H1 (cell line): ENCODE data around the gene GZMM. TPM values are rescaled to one million over a fixed set of nuclear protein-coding genes. Genes with fewer than 3 reads are reported as not detected.
A peak's percentile ranks its signal among the peaks of the same experiment; 100 is the strongest.

ENCODE experiments used
- CTCF ChIA-PET: fragments of 300-600 bp; sonication (Branson Sonifier 250); formaldehyde crosslinking; loops from one replicate; lab custom pipeline; 2021; ENCODE audit not compliant: partially characterized antibody; lab: Charles Lee
- POLR2A ChIA-PET: fragments of 300-600 bp; sonication (Branson Sonifier 250); formaldehyde crosslinking; loops from one replicate; lab custom pipeline; 2021; ENCODE audit warnings: inconsistent platforms; ENCODE audit not compliant: partially characterized antibody; lab: Charles Lee
- DNase-seq, 2 experiments: peaks; one replicate each; pipeline versions ENCODE4 v3.0.0 to v3.0.0-alpha.2; 2010 to 2022; ENCODE audit warnings: low spot score in 2 of 2, low read depth in 1 of 2, mixed read lengths in 1 of 2
- FAIRE-seq: peaks from 2 replicates; lab custom pipeline; 2011; peaks lifted over from hg19 to GRCh38; lab: Jason Lieb, UNC
- H2AFZ ChIP-seq: 2 replicates; pipeline ENCODE4 v1.8.1; 2012; ENCODE audit warnings: low read length, inconsistent platforms
- H2AK5ac ChIP-seq: 2 replicates; pipeline ENCODE4 v1.6.1; 2013; ENCODE audit warnings: low read depth, low read length
- H2BK120ac ChIP-seq: replicated peaks from 2 replicates; pipeline ENCODE3; 2013; ENCODE audit warnings: low read depth, low read length, inconsistent platforms
- H2BK12ac ChIP-seq: 2 replicates; pipeline ENCODE4 v1.6.1; 2013; ENCODE audit warnings: low read depth, low read length
- H2BK15ac ChIP-seq: 2 replicates; pipeline ENCODE4 v1.6.1; 2013; ENCODE audit warnings: low read length
- H2BK20ac ChIP-seq: 2 replicates; pipeline ENCODE4 v1.6.1; 2013; ENCODE audit warnings: low read length
- H2BK5ac ChIP-seq: 2 replicates; pipeline ENCODE4 v1.6.1; 2013; ENCODE audit warnings: low read depth, low read length
- H3K14ac ChIP-seq: 2 replicates; pipeline ENCODE4 v1.6.1; 2013; ENCODE audit warnings: inconsistent platforms; ENCODE audit not compliant: insufficient read length
- H3K18ac ChIP-seq: 2 replicates; pipeline ENCODE4 v1.6.1; 2013; ENCODE audit warnings: low read length; ENCODE audit errors: extremely low read depth
- H3K23ac ChIP-seq: 2 replicates; pipeline ENCODE4 v1.6.1; 2013; ENCODE audit warnings: inconsistent platforms; ENCODE audit not compliant: insufficient read length
- H3K23me2 ChIP-seq: 2 replicates; pipeline ENCODE4 v1.6.1; 2013; ENCODE audit warnings: low read depth, low read length
- H3K27ac ChIP-seq: 2 replicates; pipeline ENCODE4 v1.6.1; 2011; ENCODE audit warnings: low read depth, low read length, inconsistent platforms
- H3K27me3 ChIP-seq, 4 experiments: replicated peaks in 1 of 4; 1 replicate in 1 of 4; 2 replicates in 3 of 4; pipeline versions ENCODE4 v1.6.1 to v1.8.1; 2011 to 2013; ENCODE audit warnings: low read length in 3 of 4, mild to moderate bottlenecking in 3 of 4, inconsistent platforms in 2 of 4, mixed read lengths in 2 of 4, moderate library complexity in 1 of 4; ENCODE audit not compliant: control insufficient read depth in 3 of 4, insufficient read depth in 3 of 4; ENCODE audit errors: extremely low read depth in 1 of 4
- H3K36me3 ChIP-seq, 4 experiments: 2 replicates each; pipeline versions ENCODE4 v1.6.1 to v1.8.1; 2011 to 2013; ENCODE audit warnings: mild to moderate bottlenecking in 4 of 4, low read length in 3 of 4, moderate library complexity in 2 of 4, control low read depth in 1 of 4, inconsistent platforms in 1 of 4; ENCODE audit not compliant: insufficient read depth in 4 of 4, control insufficient read depth in 2 of 4
- H3K4ac ChIP-seq: replicated peaks from 2 replicates; pipeline ENCODE3; 2013; ENCODE audit warnings: low read length, low read depth, mixed read lengths, inconsistent platforms; ENCODE audit not compliant: insufficient read length
- H3K4me1 ChIP-seq, 4 experiments: replicated peaks in 1 of 4; 1 replicate in 1 of 4; 2 replicates in 3 of 4; pipeline versions ENCODE4 v1.6.1 to v1.8.1; 2011 to 2013; ENCODE audit warnings: low read length in 3 of 4, inconsistent platforms in 2 of 4, mixed read lengths in 1 of 4; ENCODE audit not compliant: insufficient read depth in 4 of 4, control insufficient read depth in 3 of 4
- H3K4me2 ChIP-seq, 2 experiments: 2 replicates each; pipeline versions ENCODE4 v1.6.1 to v1.8.1; 2011 to 2013; ENCODE audit warnings: low read depth in 2 of 2, low read length in 2 of 2, control low read depth in 1 of 2, inconsistent platforms in 1 of 2, mild to moderate bottlenecking in 1 of 2; ENCODE audit not compliant: insufficient read depth in 1 of 2
- H3K4me3 ChIP-seq, 4 experiments: fragments of 200-600, 300-600 bp in 1 of 4; sonication (generic), shearing (Covaris generic), sonication (Bioruptor Twin) in 1 of 4; 2 replicates each; pipeline versions ENCODE4 v1.5.1 to v1.8.1; 2011 to 2016; ENCODE audit warnings: low read length in 4 of 4, low read depth in 3 of 4, control low read depth in 2 of 4, inconsistent platforms in 2 of 4, mild to moderate bottlenecking in 2 of 4, mixed read lengths in 1 of 4, moderate library complexity in 1 of 4; ENCODE audit not compliant: insufficient read depth in 2 of 4; ENCODE audit errors: extremely low read depth in 1 of 4
- H3K56ac ChIP-seq: replicated peaks from 2 replicates; pipeline ENCODE3; 2013; ENCODE audit warnings: low read depth, mild to moderate bottlenecking, mixed read lengths, low read length, inconsistent platforms; ENCODE audit not compliant: insufficient read length
- H3K79me1 ChIP-seq: 2 replicates; pipeline ENCODE4 v1.6.1; 2013; ENCODE audit warnings: low read depth, low read length, control low read depth
- H3K79me2 ChIP-seq, 2 experiments: 2 replicates each; pipeline versions ENCODE4 v1.6.1 to v1.8.1; 2012 to 2013; ENCODE audit warnings: low read length in 2 of 2, mild to moderate bottlenecking in 2 of 2, inconsistent platforms in 1 of 2; ENCODE audit not compliant: insufficient read depth in 2 of 2, control insufficient read depth in 1 of 2
- H3K9ac ChIP-seq, 4 experiments: replicated peaks in 1 of 4; 1 replicate in 1 of 4; 2 replicates in 3 of 4; pipeline versions ENCODE4 v1.6.1 to v1.8.1; 2011 to 2013; ENCODE audit warnings: low read depth in 3 of 4, low read length in 3 of 4, control low read depth in 2 of 4, mild to moderate bottlenecking in 2 of 4, moderate library complexity in 2 of 4, inconsistent platforms in 1 of 4; ENCODE audit errors: extremely low read depth in 1 of 4
- H3K9me3 ChIP-seq, 2 experiments: 2 replicates each; pipeline versions ENCODE4 v1.6.1 to v1.8.1; 2012 to 2013; ENCODE audit warnings: mild to moderate bottlenecking in 2 of 2, moderate library complexity in 2 of 2, control low read depth in 1 of 2, inconsistent platforms in 1 of 2, low read depth in 1 of 2, low read length in 1 of 2, mixed read lengths in 1 of 2; ENCODE audit not compliant: insufficient read depth in 2 of 2
- H4K20me1 ChIP-seq, 2 experiments: replicated peaks in 1 of 2; 2 replicates each; pipeline versions ENCODE3 to v1.8.1; 2011 to 2013; ENCODE audit warnings: inconsistent platforms in 2 of 2, low read length in 2 of 2, mild to moderate bottlenecking in 1 of 2; ENCODE audit not compliant: insufficient read depth in 2 of 2, control insufficient read depth in 1 of 2
- H4K5ac ChIP-seq: 2 replicates; pipeline ENCODE4 v1.6.1; 2013; ENCODE audit warnings: low read length, low read depth, mixed read lengths, inconsistent platforms; ENCODE audit not compliant: insufficient read length
- H4K8ac ChIP-seq: 2 replicates; pipeline ENCODE4 v1.8.0; 2013; ENCODE audit warnings: mild to moderate bottlenecking, moderate library complexity, low read length, inconsistent platforms; ENCODE audit not compliant: insufficient read depth; ENCODE audit errors: extremely low read depth
- H4K91ac ChIP-seq: replicated peaks from 2 replicates; pipeline ENCODE3; 2013; ENCODE audit warnings: low read length, mixed read lengths, inconsistent platforms; ENCODE audit not compliant: insufficient read length
- MAFK ChIP-seq: IDR thresholded peaks from 2 replicates; pipeline ENCODE4 v1.6.1; 2012; ENCODE audit warnings: low read depth, mild to moderate bottlenecking, improper control_type of control experiment, low read length
- NRF1 ChIP-seq: IDR thresholded peaks from 2 replicates; pipeline ENCODE4 v1.6.1; 2011; ENCODE audit warnings: mild to moderate bottlenecking, low read depth, low read length, improper control_type of control experiment
- POLR2AphosphoS5 ChIP-seq: IDR thresholded peaks from 2 replicates; pipeline ENCODE4 v1.6.1; 2011; ENCODE audit warnings: low read depth, low read length
- WGBS, 2 experiments: shearing (Covaris generic) in 1 of 2; methylation state at CpG; one replicate each; pipeline versions ENCODE4 v1.1.6 to v1.1.7; 2013 to 2015; ENCODE audit warnings: low lambda C conversion rate in 2 of 2, mixed read lengths in 2 of 2, inconsistent platforms in 1 of 2, low coverage in 1 of 2, missing lambda C conversion rate in 1 of 2; ENCODE audit not compliant: insufficient replicate concordance in 2 of 2, insufficient coverage in 1 of 2, insufficient read length in 1 of 2; ENCODE audit errors: extremely low coverage in 1 of 2, missing lambda C conversion rate in 1 of 2; 5-methylcytosine and 5-hydroxymethylcytosine counted together
- polyA plus RNA-seq, 7 experiments: library from polyadenylated mRNA; depleted of rRNA in 3 of 7; stranded (reverse) in 5 of 7; unstranded in 2 of 7; fragments of >200 nt in 5 of 7; fragments of 200-250 nt in 2 of 7; gene quantifications; 1 replicate in 5 of 7; 2 replicates in 1 of 7; 4 replicates in 1 of 7; pipeline versions ENCODE4 v1.2.1 to v1.2.3, GENCODE V29; 2011 to 2013; ENCODE audit warnings: missing spikeins in 2 of 7, mixed read lengths in 2 of 7
- total RNA-seq: library from RNA; stranded (reverse); fragmentation: NEBNext Ultra II Directional; extraction: Animal tissue kit (Norgen Biotek cat#: 25700); gene quantifications from 2 replicates; pipeline ENCODE4 v1.2.1, GENCODE V29; 2021
- TF ChIP-seq, protein P1 (sequence below): IDR thresholded peaks from 2 replicates; pipeline ENCODE4 v1.6.1; 2012; ENCODE audit warnings: inconsistent platforms

GZMM gene
- total and polyA plus RNA-seq, 2 of the 8 experiments (the other 6 are each of a cell fraction or from before 2014, with no cell fraction given) = 0.09 to 0.32 TPM

GRCh38 chr19:512547-513365 lies 31.1 kb upstream of the GZMM start:
- no peak overlapping the region; the same call in 1 of the 2 replicates for H3K18ac ChIP-seq
- no peaks in the 10 kb centered on the region; a peak in 2 of 4 replicates for H3K9me3 ChIP-seq
- H3K4me1 ChIP-seq = peaks cover 0 to 14% (median 9%) of the 10 kb centered on the region in 4 experiments; a peak in 5 of 7 replicates
- no peak overlapping the region for H2BK120ac ChIP-seq
- H3K4me2 ChIP-seq = no peak overlapping the region
- H4K20me1 ChIP-seq = peaks cover 0 to 13% of the 10 kb centered on the region in 2 experiments
- no peak overlapping the region for H3K4ac ChIP-seq
- H3K79me1 ChIP-seq = peaks cover 5% of the 10 kb centered on the region; the same call in 1 of the 2 replicates
- no peak overlapping the region for H2AFZ ChIP-seq
- H3K36me3 ChIP-seq = peaks cover 0 to 6% (median 3%) of the 10 kb centered on the region in 4 experiments; a peak in 3 of 8 replicates
- no peak overlapping the region for H3K56ac ChIP-seq
- peak overlapping the region; percentile 75; the same call in 1 of the 2 replicates for H2AK5ac ChIP-seq
- DNase-seq (peak in 1 of 2 experiments; percentile 59), FAIRE-seq (no peak)
- H3K4me3 ChIP-seq = no peak overlapping the region
- H2BK20ac ChIP-seq = no peak overlapping the region
- TF ChIP-seq MAFK = no peak
- TF ChIP-seq POLR2AphosphoS5 = no peak
- no peak for TF ChIP-seq NRF1
- TF ChIP-seq, protein P1, sequence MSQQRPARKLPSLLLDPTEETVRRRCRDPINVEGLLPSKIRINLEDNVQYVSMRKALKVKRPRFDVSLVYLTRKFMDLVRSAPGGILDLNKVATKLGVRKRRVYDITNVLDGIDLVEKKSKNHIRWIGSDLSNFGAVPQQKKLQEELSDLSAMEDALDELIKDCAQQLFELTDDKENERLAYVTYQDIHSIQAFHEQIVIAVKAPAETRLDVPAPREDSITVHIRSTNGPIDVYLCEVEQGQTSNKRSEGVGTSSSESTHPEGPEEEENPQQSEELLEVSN = 0 out of 2 replicates have a peak, but pooled peaks have one; percentile 16
- no peaks in the 10 kb centered on the region for H3K79me2 ChIP-seq
- H3K23ac ChIP-seq = no peak overlapping the region
- H3K27ac ChIP-seq = no peak overlapping the region
- H2BK12ac ChIP-seq = no peak overlapping the region; the same call in 1 of the 2 replicates
- H3K23me2 ChIP-seq = peaks cover 8% of the 10 kb centered on the region; the same call in 1 of the 2 replicates
- no peak overlapping the region for H3K9ac ChIP-seq
- H3K27me3 ChIP-seq = no peaks in the 10 kb centered on the region
- CTCF ChIA-PET = interaction anchor here (3.0 kb wide), 1 partner anchor 20 kb away, joined by 26 read pairs; the partner anchor contains the start of gene CDC34
- POLR2A ChIA-PET = interaction anchor here (0.9 kb wide), 1 partner anchor 57 kb away, joined by 4 read pairs; no protein-coding TSS in a partner anchor
- H4K91ac ChIP-seq = no peak overlapping the region
- 91% methylated on average over 53 of the region's 62 CpGs; no CpG with 5 or more reads in 1 of the 2 experiments for WGBS, 2 experiments
- no peak overlapping the region for H4K5ac ChIP-seq
- no peak overlapping the region for H3K14ac ChIP-seq
- no peak overlapping the region for H2BK15ac ChIP-seq
- H4K8ac ChIP-seq = no peak overlapping the region
- no peak overlapping the region for H2BK5ac ChIP-seq
